ENCODE data around the gene CMTM7.

CMTM7 gene

GRCh38 chr3:32411442-32411841, 19.8 kb downstream of the CMTM7 start:
- no peak overlapping the region for H3K27ac ChIP-seq
- POLR2A ChIA-PET (ENCODE audit: low non-redundant PET): no interaction called here
- no peak for TF ChIP-seq CTCF (conservative IDR thresholded peaks at IDR 0.05; ENCODE audit: low read depth)
- DNase-seq (ENCODE audit: low spot score): no peak
- CTCF ChIA-PET: interaction anchor here (0.7 kb wide), 1 partner anchor 16 kb away, joined by 4 read pairs; no protein-coding TSS in a partner anchor

- CTCF ChIA-PET: interaction anchor here (1.5 kb wide), 1 partner anchor 55 kb away, joined by 3 read pairs; no protein-coding TSS in a partner anchor
- DNase-seq (ENCODE audit: low spot score): no peak
- no peak for TF ChIP-seq CTCF (conservative IDR thresholded peaks at IDR 0.05; ENCODE audit: low read depth)
- POLR2A ChIA-PET (ENCODE audit: low non-redundant PET): no interaction called here
- H3K27ac ChIP-seq: no peak overlapping the region
Observed at GRCh38 chr3:32412887-32413286, 21.2 kb downstream of the CMTM7 start.

GRCh38 chr3:32413845-32414521, 22.3 kb downstream of the CMTM7 start:
- no peak for TF ChIP-seq CTCF (conservative IDR thresholded peaks at IDR 0.05; ENCODE audit: low read depth)
- DNase-seq (ENCODE audit: low spot score): no peak
- CTCF ChIA-PET: interaction anchor here (1.5 kb wide), 1 partner anchor 54 kb away, joined by 3 read pairs; no protein-coding TSS in a partner anchor
- peak overlapping the region; percentile 81 for H3K27ac ChIP-seq
- POLR2A ChIA-PET (ENCODE audit: low non-redundant PET): no interaction called here

GRCh38 chr3:32414522-32415202, 23.0 kb downstream of the CMTM7 start:
- ChIA-PET POLR2A (ENCODE audit: low non-redundant PET) (no interaction called here), CTCF (interaction anchor here (1.5 kb wide), 1 partner anchor 53 kb away, joined by 3 read pairs; no protein-coding TSS in a partner anchor)
- TF ChIP-seq CTCF (conservative IDR thresholded peaks at IDR 0.05; ENCODE audit: low read depth): no peak
- H3K27ac ChIP-seq: peak overlapping the region; percentile 81
- DNase-seq (ENCODE audit: low spot score): no peak

- CTCF ChIA-PET: no interaction called here
- POLR2A ChIA-PET (ENCODE audit: low non-redundant PET): no interaction called here
- H3K27ac ChIP-seq: peak overlapping the region; percentile 70; the same call in 1 of the 2 replicates
- no peak for TF ChIP-seq CTCF (conservative IDR thresholded peaks at IDR 0.05; ENCODE audit: low read depth)
- DNase-seq (ENCODE audit: low spot score): no peak
Observed at GRCh38 chr3:32419742-32420125, 28.1 kb downstream of the CMTM7 start.

- ChIA-PET POLR2A (ENCODE audit: low non-redundant PET) (no interaction called here), CTCF (interaction anchor here (0.9 kb wide), 1 partner anchor 9 kb away, joined by 4 read pairs; no protein-coding TSS in a partner anchor)
- no peak for TF ChIP-seq CTCF (conservative IDR thresholded peaks at IDR 0.05; ENCODE audit: low read depth)
- peak overlapping the region; percentile 70 for H3K27ac ChIP-seq
- DNase-seq (ENCODE audit: low spot score): peak; percentile 87
Observed at GRCh38 chr3:32420126-32421038, 28.7 kb downstream of the CMTM7 start.

All from RWPE1 (cell line).